HL-60 (cell line): Measurements from ENCODE around the gene DPH3.

ENCODE experiments used
- DNase-seq, 2 experiments: peaks; one replicate each; pipeline ENCODE4 v3.0.0-alpha.2; 2010 to 2020; ENCODE audit warnings: low read depth in 1 of 2, low spot score in 1 of 2
- H3K27ac ChIP-seq: fragments of 250-450 bp; sonication (Bioruptor Pico); replicated peaks from 2 replicates; pipeline ENCODE4 v1.5.1; 2020; ENCODE audit warnings: mild to moderate bottlenecking, moderate library complexity
- H3K27me3 ChIP-seq: fragments of 250-450 bp; sonication (Bioruptor Pico); 2 replicates; pipeline ENCODE4 v1.5.1; 2021; ENCODE audit warnings: mild to moderate bottlenecking, moderate library complexity; ENCODE audit not compliant: insufficient read depth, poor library complexity, severe bottlenecking
- H3K4me3 ChIP-seq: replicated peaks from 2 replicates; pipeline ENCODE4 v1.5.1; 2011; ENCODE audit warnings: mild to moderate bottlenecking, control low read depth, low read length; ENCODE audit not compliant: insufficient read depth
- CTCF ChIP-seq: IDR thresholded peaks from one replicate; pipeline ENCODE4 v1.5.1; 2011; ENCODE audit warnings: low read length, control low read depth, inconsistent platforms; ENCODE audit not compliant: insufficient read depth
- GABPA ChIP-seq: IDR thresholded peaks from 2 replicates; pipeline ENCODE4 v1.6.1; 2012; ENCODE audit warnings: low read depth
- POLR2AphosphoS5 ChIP-seq: IDR thresholded peaks from 2 replicates; pipeline ENCODE4 v1.6.1; 2012; ENCODE audit warnings: low read depth
- REST ChIP-seq: IDR thresholded peaks from 2 replicates; pipeline ENCODE4 v1.6.1; 2012; ENCODE audit warnings: low read depth; ENCODE audit not compliant: insufficient replicate concordance
- SPI1 ChIP-seq: IDR thresholded peaks from 2 replicates; pipeline ENCODE4 v1.6.1; 2012; ENCODE audit warnings: low read depth, mild to moderate bottlenecking, borderline replicate concordance

Gene DPH3

GRCh38 chr3:16255326-16255725 lies 9.4 kb downstream of the DPH3 start:
- peak overlapping the region; percentile 78 for H3K27ac ChIP-seq
- TF ChIP-seq SPI1 = no peak
- TF ChIP-seq GABPA = no peak
- TF ChIP-seq POLR2AphosphoS5 = no peak
- TF ChIP-seq CTCF = no peak
- no peak for TF ChIP-seq REST
- no peaks in the 10 kb centered on the region for H3K27me3 ChIP-seq
- DNase-seq = no peak
- H3K4me3 ChIP-seq = no peak overlapping the region

GRCh38 chr3:16254916-16255315 lies 9.8 kb downstream of the DPH3 start:
- peak overlapping the region; percentile 78 for H3K27ac ChIP-seq
- no peaks in the 10 kb centered on the region for H3K27me3 ChIP-seq
- no peak for DNase-seq
- no peak overlapping the region for H3K4me3 ChIP-seq
- no peak for TF ChIP-seq CTCF
- no peak for TF ChIP-seq SPI1
- no peak for TF ChIP-seq GABPA
- no peak for TF ChIP-seq POLR2AphosphoS5
- TF ChIP-seq REST = no peak

- TF ChIP-seq SPI1 (peak; percentile 4; the same call in 1 of the 2 replicates), REST (peak; percentile 42), POLR2AphosphoS5 (peak; percentile 88), GABPA (peak; percentile 51; the same call in 1 of the 2 replicates), CTCF (no peak)
- no peaks in the 10 kb centered on the region for H3K27me3 ChIP-seq
- H3K4me3 ChIP-seq = no peak overlapping the region
- H3K27ac ChIP-seq = peak overlapping the region; percentile 78
- DNase-seq = peak; percentile 96 to 99
Measured at GRCh38 chr3:16253601-16254000, 11.1 kb downstream of the DPH3 start.
